H1 (cell line): ENCODE data around the gene COL27A1. TPM values are rescaled to one million over a fixed set of nuclear protein-coding genes. Genes with fewer than 3 reads are reported as not detected.

Source experiments
- BACH1 ChIP-seq: IDR thresholded peaks from 2 replicates; pipeline ENCODE4 v1.6.1; 2012; ENCODE audit warnings: low read length, improper control_type of control experiment
- BRCA1 ChIP-seq: IDR thresholded peaks from 2 replicates; pipeline ENCODE4 v1.6.1; 2012; ENCODE audit warnings: low read depth, low read length, improper control_type of control experiment
- CTBP2 ChIP-seq: IDR thresholded peaks from 2 replicates; pipeline ENCODE4 v1.7.0; 2011; ENCODE audit warnings: borderline replicate concordance, mild to moderate bottlenecking, moderate library complexity, mixed read lengths, low read length; ENCODE audit not compliant: insufficient read depth, insufficient read length
- POLR2A ChIP-seq, 2 experiments: IDR thresholded peaks; 1 replicate in 1 of 2; 2 replicates in 1 of 2; pipeline ENCODE4 v1.6.1; 2011; ENCODE audit warnings: low read depth in 2 of 2, low read length in 2 of 2, mild to moderate bottlenecking in 2 of 2; ENCODE audit errors: control extremely low read depth in 1 of 2
- RAD21 ChIP-seq, 2 experiments: IDR thresholded peaks in 1 of 2; conservative IDR thresholded peaks in 1 of 2; 2 replicates each; pipeline ENCODE4 v1.6.1; 2011; ENCODE audit warnings: low read depth in 2 of 2, low read length in 2 of 2, improper control_type of control experiment in 1 of 2, inconsistent platforms in 1 of 2, mild to moderate bottlenecking in 1 of 2, moderate library complexity in 1 of 2
- RNF2 ChIP-seq: fragments of 200-900, 300-1000 bp; sonication (generic); IDR thresholded peaks from 2 replicates; pipeline ENCODE4 v1.7.1; 2016; ENCODE audit warnings: borderline replicate concordance, low read depth, mild to moderate bottlenecking, antibody characterized with exemption, low read length; ENCODE audit not compliant: poor library complexity, severe bottlenecking; ENCODE audit errors: missing control alignments
- SIRT6 ChIP-seq: IDR thresholded peaks from one replicate; pipeline ENCODE4 v1.7.1; 2012; ENCODE audit warnings: low read length, inconsistent platforms
- SIX5 ChIP-seq: IDR thresholded peaks from 2 replicates; pipeline ENCODE4 v1.6.1; 2011; ENCODE audit warnings: mild to moderate bottlenecking, low read depth, low read length
- SUZ12 ChIP-seq: fragments of 200-600 bp; sonication (generic); IDR thresholded peaks from 2 replicates; pipeline ENCODE4 v1.6.1; 2012; ENCODE audit warnings: mild to moderate bottlenecking, inconsistent platforms, low read length, moderate library complexity, mixed read lengths
- polyA plus RNA-seq, 7 experiments: library from polyadenylated mRNA; depleted of rRNA in 3 of 7; stranded (reverse) in 5 of 7; unstranded in 2 of 7; fragments of >200 nt in 5 of 7; fragments of 200-250 nt in 2 of 7; gene quantifications; 1 replicate in 5 of 7; 2 replicates in 1 of 7; 4 replicates in 1 of 7; pipeline versions ENCODE4 v1.2.1 to v1.2.3, GENCODE V29; 2011 to 2013; ENCODE audit warnings: missing spikeins in 2 of 7, mixed read lengths in 2 of 7
- total RNA-seq: library from RNA; stranded (reverse); fragmentation: NEBNext Ultra II Directional; extraction: Animal tissue kit (Norgen Biotek cat#: 25700); gene quantifications from 2 replicates; pipeline ENCODE4 v1.2.1, GENCODE V29; 2021
- TF ChIP-seq, protein P1 (sequence below): fragments of 300-600 bp; sonication (generic); IDR thresholded peaks from 2 replicates; pipeline ENCODE4 v1.7.1; 2012; ENCODE audit warnings: low read length, moderate library complexity, mild to moderate bottlenecking, inconsistent platforms; ENCODE audit not compliant: insufficient replicate concordance
- TF ChIP-seq, protein P2 (sequence below): IDR thresholded peaks from 2 replicates; pipeline ENCODE4 v1.6.1; 2011; ENCODE audit warnings: low read depth, mild to moderate bottlenecking, low read length; ENCODE audit not compliant: insufficient read depth

Gene COL27A1
- total and polyA plus RNA-seq, 2 of the 8 experiments (the other 6 are each of a cell fraction or from before 2014, with no cell fraction given) = 15.1 to 22.8 TPM

DNA sequence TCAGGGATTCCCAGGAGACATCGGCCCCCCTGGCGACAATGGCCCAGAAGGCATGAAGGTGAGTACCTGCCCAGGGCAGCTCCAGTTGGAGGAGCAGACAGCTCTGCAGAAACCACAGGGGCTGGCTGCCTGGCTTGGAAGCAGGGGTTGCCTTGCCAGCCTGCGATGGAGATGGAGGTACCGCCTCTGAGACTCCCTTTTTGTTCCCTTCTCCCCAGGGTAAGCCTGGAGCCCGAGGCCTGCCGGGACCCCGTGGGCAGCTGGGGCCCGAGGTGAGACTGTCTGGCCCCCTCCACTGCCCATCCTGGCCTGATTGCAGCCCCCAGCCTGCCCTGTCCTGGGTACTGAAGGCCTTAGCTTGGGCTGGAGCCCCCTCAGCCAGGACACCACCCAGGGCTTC lies 84.9 kb downstream of the COL27A1 start (continued):
- TF ChIP-seq, protein P1, sequence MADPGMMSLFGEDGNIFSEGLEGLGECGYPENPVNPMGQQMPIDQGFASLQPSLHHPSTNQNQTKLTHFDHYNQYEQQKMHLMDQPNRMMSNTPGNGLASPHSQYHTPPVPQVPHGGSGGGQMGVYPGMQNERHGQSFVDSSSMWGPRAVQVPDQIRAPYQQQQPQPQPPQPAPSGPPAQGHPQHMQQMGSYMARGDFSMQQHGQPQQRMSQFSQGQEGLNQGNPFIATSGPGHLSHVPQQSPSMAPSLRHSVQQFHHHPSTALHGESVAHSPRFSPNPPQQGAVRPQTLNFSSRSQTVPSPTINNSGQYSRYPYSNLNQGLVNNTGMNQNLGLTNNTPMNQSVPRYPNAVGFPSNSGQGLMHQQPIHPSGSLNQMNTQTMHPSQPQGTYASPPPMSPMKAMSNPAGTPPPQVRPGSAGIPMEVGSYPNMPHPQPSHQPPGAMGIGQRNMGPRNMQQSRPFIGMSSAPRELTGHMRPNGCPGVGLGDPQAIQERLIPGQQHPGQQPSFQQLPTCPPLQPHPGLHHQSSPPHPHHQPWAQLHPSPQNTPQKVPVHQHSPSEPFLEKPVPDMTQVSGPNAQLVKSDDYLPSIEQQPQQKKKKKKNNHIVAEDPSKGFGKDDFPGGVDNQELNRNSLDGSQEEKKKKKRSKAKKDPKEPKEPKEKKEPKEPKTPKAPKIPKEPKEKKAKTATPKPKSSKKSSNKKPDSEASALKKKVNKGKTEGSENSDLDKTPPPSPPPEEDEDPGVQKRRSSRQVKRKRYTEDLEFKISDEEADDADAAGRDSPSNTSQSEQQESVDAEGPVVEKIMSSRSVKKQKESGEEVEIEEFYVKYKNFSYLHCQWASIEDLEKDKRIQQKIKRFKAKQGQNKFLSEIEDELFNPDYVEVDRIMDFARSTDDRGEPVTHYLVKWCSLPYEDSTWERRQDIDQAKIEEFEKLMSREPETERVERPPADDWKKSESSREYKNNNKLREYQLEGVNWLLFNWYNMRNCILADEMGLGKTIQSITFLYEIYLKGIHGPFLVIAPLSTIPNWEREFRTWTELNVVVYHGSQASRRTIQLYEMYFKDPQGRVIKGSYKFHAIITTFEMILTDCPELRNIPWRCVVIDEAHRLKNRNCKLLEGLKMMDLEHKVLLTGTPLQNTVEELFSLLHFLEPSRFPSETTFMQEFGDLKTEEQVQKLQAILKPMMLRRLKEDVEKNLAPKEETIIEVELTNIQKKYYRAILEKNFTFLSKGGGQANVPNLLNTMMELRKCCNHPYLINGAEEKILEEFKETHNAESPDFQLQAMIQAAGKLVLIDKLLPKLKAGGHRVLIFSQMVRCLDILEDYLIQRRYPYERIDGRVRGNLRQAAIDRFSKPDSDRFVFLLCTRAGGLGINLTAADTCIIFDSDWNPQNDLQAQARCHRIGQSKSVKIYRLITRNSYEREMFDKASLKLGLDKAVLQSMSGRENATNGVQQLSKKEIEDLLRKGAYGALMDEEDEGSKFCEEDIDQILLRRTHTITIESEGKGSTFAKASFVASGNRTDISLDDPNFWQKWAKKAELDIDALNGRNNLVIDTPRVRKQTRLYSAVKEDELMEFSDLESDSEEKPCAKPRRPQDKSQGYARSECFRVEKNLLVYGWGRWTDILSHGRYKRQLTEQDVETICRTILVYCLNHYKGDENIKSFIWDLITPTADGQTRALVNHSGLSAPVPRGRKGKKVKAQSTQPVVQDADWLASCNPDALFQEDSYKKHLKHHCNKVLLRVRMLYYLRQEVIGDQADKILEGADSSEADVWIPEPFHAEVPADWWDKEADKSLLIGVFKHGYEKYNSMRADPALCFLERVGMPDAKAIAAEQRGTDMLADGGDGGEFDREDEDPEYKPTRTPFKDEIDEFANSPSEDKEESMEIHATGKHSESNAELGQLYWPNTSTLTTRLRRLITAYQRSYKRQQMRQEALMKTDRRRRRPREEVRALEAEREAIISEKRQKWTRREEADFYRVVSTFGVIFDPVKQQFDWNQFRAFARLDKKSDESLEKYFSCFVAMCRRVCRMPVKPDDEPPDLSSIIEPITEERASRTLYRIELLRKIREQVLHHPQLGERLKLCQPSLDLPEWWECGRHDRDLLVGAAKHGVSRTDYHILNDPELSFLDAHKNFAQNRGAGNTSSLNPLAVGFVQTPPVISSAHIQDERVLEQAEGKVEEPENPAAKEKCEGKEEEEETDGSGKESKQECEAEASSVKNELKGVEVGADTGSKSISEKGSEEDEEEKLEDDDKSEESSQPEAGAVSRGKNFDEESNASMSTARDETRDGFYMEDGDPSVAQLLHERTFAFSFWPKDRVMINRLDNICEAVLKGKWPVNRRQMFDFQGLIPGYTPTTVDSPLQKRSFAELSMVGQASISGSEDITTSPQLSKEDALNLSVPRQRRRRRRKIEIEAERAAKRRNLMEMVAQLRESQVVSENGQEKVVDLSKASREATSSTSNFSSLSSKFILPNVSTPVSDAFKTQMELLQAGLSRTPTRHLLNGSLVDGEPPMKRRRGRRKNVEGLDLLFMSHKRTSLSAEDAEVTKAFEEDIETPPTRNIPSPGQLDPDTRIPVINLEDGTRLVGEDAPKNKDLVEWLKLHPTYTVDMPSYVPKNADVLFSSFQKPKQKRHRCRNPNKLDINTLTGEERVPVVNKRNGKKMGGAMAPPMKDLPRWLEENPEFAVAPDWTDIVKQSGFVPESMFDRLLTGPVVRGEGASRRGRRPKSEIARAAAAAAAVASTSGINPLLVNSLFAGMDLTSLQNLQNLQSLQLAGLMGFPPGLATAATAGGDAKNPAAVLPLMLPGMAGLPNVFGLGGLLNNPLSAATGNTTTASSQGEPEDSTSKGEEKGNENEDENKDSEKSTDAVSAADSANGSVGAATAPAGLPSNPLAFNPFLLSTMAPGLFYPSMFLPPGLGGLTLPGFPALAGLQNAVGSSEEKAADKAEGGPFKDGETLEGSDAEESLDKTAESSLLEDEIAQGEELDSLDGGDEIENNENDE = no peak
- TF ChIP-seq, protein P2, sequence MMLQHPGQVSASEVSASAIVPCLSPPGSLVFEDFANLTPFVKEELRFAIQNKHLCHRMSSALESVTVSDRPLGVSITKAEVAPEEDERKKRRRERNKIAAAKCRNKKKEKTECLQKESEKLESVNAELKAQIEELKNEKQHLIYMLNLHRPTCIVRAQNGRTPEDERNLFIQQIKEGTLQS = no peak
- no peak for TF ChIP-seq BRCA1
- TF ChIP-seq CTBP2 = no peak
- TF ChIP-seq RAD21 (IDR thresholded peaks at IDR 0.05 in 1 of 2, conservative IDR thresholded peaks at IDR 0.05 in 1 of 2; ENCODE audit: low read depth in 2 of 2, low read length in 2 of 2) = no peak
- TF ChIP-seq BACH1 = no peak
- TF ChIP-seq SIX5 = no peak
- no peak for TF ChIP-seq RNF2
- TF ChIP-seq SUZ12 = no peak
- no peak for TF ChIP-seq POLR2A (IDR thresholded peaks at IDR 0.05; ENCODE audit: control extremely low read depth in 1 of 2, low read depth in 2 of 2, low read length in 2 of 2)
- TF ChIP-seq SIRT6 = no peak
